GM12878 (cell line): ENCODE data around the gene SUGCT. TPM values are rescaled to one million over a fixed set of nuclear protein-coding genes. Genes with fewer than 3 reads are reported as not detected.

Source experiments
- ATAC-seq: fragments of 200-7000 bp; cut with Tn5 transposase; 3 replicates; pipeline ENCODE4 v1.9.1; 2020; ENCODE audit warnings: mild to moderate bottlenecking, moderate library complexity
- BruUV-seq: library from RNA; stranded (reverse); fragments of 400-500 nt; replicated peaks from 2 replicates; lab custom pipeline; 2021; lab: Mats Ljungman, UMichigan
- CTCF ChIA-PET: fragments of 300-600 bp; sonication (Branson Sonifier 250); formaldehyde crosslinking; extraction: SDS; loops from one replicate; lab custom pipeline; 2021; ENCODE audit warnings: inconsistent platforms; lab: Yijun Ruan, JAX
- POLR2A ChIA-PET: fragments of 350-600 bp; formaldehyde crosslinking; extraction: SDS; loops from one replicate; lab custom pipeline; 2021; ENCODE audit warnings: inconsistent platforms; lab: Charles Lee
- RAD21 ChIA-PET: fragments of 300-600 bp; sonication (Branson Sonifier 250); formaldehyde crosslinking; loops from one replicate; lab custom pipeline; 2023; ENCODE audit warnings: antibody characterized with exemption; ENCODE audit not compliant: unreplicated experiment; lab: Charles Lee
- SMC1A ChIA-PET: fragments of 300-600 bp; sonication (Branson Sonifier 250); formaldehyde crosslinking; loops from one replicate; lab custom pipeline; 2023; ENCODE audit not compliant: unreplicated experiment, uncharacterized antibody; lab: Charles Lee
- DNase-seq: peaks from one replicate; pipeline ENCODE4 v3.0.0-alpha.2; 2011; ENCODE audit warnings: low read depth, low spot score
- FAIRE-seq: peaks from 3 replicates; lab custom pipeline; 2011; peaks lifted over from hg19 to GRCh38; lab: Jason Lieb, UNC
- H2AFZ ChIP-seq: 2 replicates; pipeline ENCODE4 v1.6.0; 2011; ENCODE audit warnings: low read depth, low read length, control low read depth; ENCODE audit not compliant: control insufficient read depth
- H3K27ac ChIP-seq: 2 replicates; pipeline ENCODE4 v1.5.1; 2011; ENCODE audit warnings: control low read depth; ENCODE audit not compliant: control insufficient read depth, insufficient read depth
- H3K27me3 ChIP-seq, 2 experiments: replicated peaks in 1 of 2; 2 replicates each; pipeline versions ENCODE4 v1.6.0 to v1.6.1; 2011; ENCODE audit warnings: low read length in 1 of 2; ENCODE audit not compliant: control insufficient read depth in 2 of 2, insufficient read depth in 2 of 2
- H3K36me3 ChIP-seq, 2 experiments: 2 replicates each; pipeline ENCODE4 v1.5.1; 2011; ENCODE audit warnings: low read length in 1 of 2; ENCODE audit not compliant: control insufficient read depth in 2 of 2, insufficient read depth in 2 of 2
- H3K4me1 ChIP-seq: 2 replicates; pipeline ENCODE4 v1.6.1; 2011; ENCODE audit warnings: mild to moderate bottlenecking, low read length, moderate library complexity, mixed read lengths; ENCODE audit not compliant: control insufficient read depth, insufficient read depth
- H3K4me2 ChIP-seq: 2 replicates; pipeline ENCODE4 v1.6.0; 2011; ENCODE audit warnings: control low read depth; ENCODE audit not compliant: control insufficient read depth, insufficient read depth
- H3K4me3 ChIP-seq: fragments of 200-600 bp; sonication (generic); 2 replicates; pipeline ENCODE4 v1.5.1; 2016
- H3K79me2 ChIP-seq: 2 replicates; pipeline ENCODE4 v1.6.0; 2011; ENCODE audit warnings: low read length; ENCODE audit not compliant: control insufficient read depth, insufficient read depth
- H3K9ac ChIP-seq: 2 replicates; pipeline ENCODE4 v1.8.0; 2011; ENCODE audit warnings: low read length, control low read depth, mixed read lengths; ENCODE audit not compliant: control insufficient read depth, insufficient read depth
- H3K9me3 ChIP-seq: replicated peaks from 3 replicates; pipeline ENCODE4 v1.5.1; 2011; ENCODE audit warnings: mild to moderate bottlenecking, low read length; ENCODE audit not compliant: control insufficient read depth, insufficient read depth
- H4K20me1 ChIP-seq: 2 replicates; pipeline ENCODE4 v1.6.0; 2011; ENCODE audit not compliant: control insufficient read depth, insufficient read depth
- ASH2L ChIP-seq: fragments of 300-600, 200-600 bp; sonication (generic); IDR thresholded peaks from 2 replicates; pipeline ENCODE4 v1.6.1; 2017; ENCODE audit warnings: low read depth, mild to moderate bottlenecking, borderline replicate concordance
- CBX3 ChIP-seq: fragments of 200-600 bp; sonication (generic); IDR thresholded peaks from 2 replicates; pipeline ENCODE4 v1.6.1; 2016; ENCODE audit warnings: low read depth, borderline replicate concordance
- EP300 ChIP-seq, 2 experiments: fragments of 150-350 bp in 1 of 2; IDR thresholded peaks; 2 replicates each; pipeline ENCODE4 v1.6.1; 2011 to 2012; ENCODE audit warnings: low read depth in 2 of 2, low read length in 2 of 2, borderline replicate concordance in 1 of 2, improper control_type of control experiment in 1 of 2, inconsistent platforms in 1 of 2; ENCODE audit not compliant: control insufficient read depth in 1 of 2
- KAT2A ChIP-seq: conservative IDR thresholded peaks from 2 replicates; pipeline ENCODE4 v1.6.1; 2011; ENCODE audit warnings: low read depth, low read length; ENCODE audit not compliant: control insufficient read depth
- NFIC ChIP-seq: IDR thresholded peaks from 2 replicates; pipeline ENCODE4 v1.6.1; 2012; ENCODE audit warnings: low read depth, mild to moderate bottlenecking, inconsistent platforms, low read length, moderate library complexity
- NFXL1 ChIP-seq: fragments of 450-650 bp; IDR thresholded peaks from 2 replicates; pipeline ENCODE4 v1.6.1; 2017; ENCODE audit warnings: antibody characterized with exemption, mild to moderate bottlenecking, borderline replicate concordance
- NR2C1 ChIP-seq: fragments of 450-650 bp; IDR thresholded peaks from 2 replicates; pipeline ENCODE4 v1.6.1; 2017; ENCODE audit warnings: antibody characterized with exemption, mild to moderate bottlenecking, moderate library complexity
- NR2F1 ChIP-seq: fragments of 450-650 bp; conservative IDR thresholded peaks from 2 replicates; pipeline ENCODE4 v1.6.1; 2017; ENCODE audit warnings: mild to moderate bottlenecking
- SMAD5 ChIP-seq: IDR thresholded peaks from 2 replicates; pipeline ENCODE4 v1.6.1; 2016; ENCODE audit warnings: antibody characterized with exemption, low read depth
- SUZ12 ChIP-seq: fragments of 200-600 bp; sonication (generic); IDR thresholded peaks from one replicate; pipeline ENCODE4 v1.6.1; 2018; ENCODE audit warnings: antibody characterized with exemption, mild to moderate bottlenecking; ENCODE audit not compliant: unreplicated experiment
- WGBS: methylation state at CpG from one replicate; pipeline ENCODE4 v1.1.6; 2016; ENCODE audit warnings: low lambda C conversion rate; ENCODE audit not compliant: insufficient replicate concordance, insufficient coverage; ENCODE audit errors: missing lambda C conversion rate; 5-methylcytosine and 5-hydroxymethylcytosine counted together
- in situ Hi-C: fragments of 300-500 bp; cut with MboI; formaldehyde crosslinking; loops from 9 replicates; pipeline ENCODE4 v1.14.3; 2018; ENCODE audit warnings: mixed read lengths
- intact Hi-C: fragments of 100-400 bp; cut with micrococcal nuclease; formaldehyde crosslinking; loops from one replicate; pipeline ENCODE4 v1.14.2; 2022; ENCODE audit not compliant: unreplicated experiment
- polyA plus RNA-seq, 11 experiments: library from polyadenylated mRNA; depleted of rRNA in 4 of 11; unstranded in 6 of 11; stranded (reverse) in 5 of 11; fragments of >200 nt; fragmentation: Nextera tagmentation in 4 of 11; fragmentation: Illumina TruSeq in 1 of 11; extraction: Ambion mirVana in 4 of 11; extraction: Trizol in 1 of 11; gene quantifications; 1 replicate in 1 of 11; 2 replicates in 10 of 11; pipeline versions ENCODE4 v1.2.1 to v1.2.3, GENCODE V29; 2011 to 2016; ENCODE audit warnings: inconsistent platforms in 2 of 11, missing spikeins in 2 of 11, low read depth in 1 of 11
- total RNA-seq, 4 experiments: library from RNA; depleted of rRNA in 3 of 4; stranded (reverse); fragments of >200 nt in 3 of 4; fragmentation: Illumina TruSeq in 1 of 4; extraction: Trizol in 1 of 4; gene quantifications; 2 replicates each; pipeline versions ENCODE4 v1.2.1 to v1.2.3, GENCODE V29; 2013 to 2021

Gene SUGCT
- total and polyA plus RNA-seq, 10 of the 15 experiments (the other 5 are each of a cell fraction or from before 2014, with no cell fraction given), result 0.08 to 1.2 (median 0.67) TPM; not detected in 1

- Histone ChIP-seq H3K9ac (no peak overlapping the region), H3K4me1 (no peaks in the 10 kb centered on the region), H3K4me3 (no peak overlapping the region), H3K9me3 (no peaks in the 10 kb centered on the region), H3K79me2 (no peaks in the 10 kb centered on the region), H3K27me3 (no peaks in the 10 kb centered on the region), H4K20me1 (no peaks in the 10 kb centered on the region), H3K36me3 (no peaks in the 10 kb centered on the region), H3K4me2 (no peak overlapping the region), H3K27ac (no peak overlapping the region), H2AFZ (no peak overlapping the region)
- ATAC-seq (no peak), DNase-seq (no peak), FAIRE-seq (no peak)
- intact Hi-C loops, result no loop called here
- in situ Hi-C loops, result no loop called here
- no TSS peak for BruUV-seq
- CTCF ChIA-PET, result no interaction called here
- RAD21 ChIA-PET, result no interaction called here
- SMC1A ChIA-PET, result no interaction called here
- WGBS, result 76% methylated on average over 2 of the region's 2 CpGs
- POLR2A ChIA-PET, result no interaction called here
- TF ChIP-seq CBX3 (no peak), NR2C1 (no peak), NR2F1 (no peak), SMAD5 (no peak), KAT2A (no peak), NFIC (no peak), SUZ12 (no peak), EP300 (IDR thresholded peaks at IDR 0.05; ENCODE audit: borderline replicate concordance in 1 of 2, control insufficient read depth in 1 of 2, low read depth in 2 of 2, low read length in 2 of 2) (no peak), NFXL1 (no peak), ASH2L (no peak)
Measured at GRCh38 chr7:40658729-40659128, 523.9 kb downstream of the SUGCT start.
